Measurements from ENCODE around the gene CPNE9. TPM values are rescaled to one million over a fixed set of nuclear protein-coding genes. Genes with fewer than 3 reads are reported as not detected.
A peak's percentile ranks its signal among the peaks of the same experiment; 100 is the strongest.

The CPNE9 gene
- 0.04 TPM for polyA plus RNA-seq (2012; ENCODE audit: low read depth, missing spikeins)

- TF ChIP-seq TAF1 (IDR thresholded peaks at IDR 0.05; ENCODE audit: low read depth, low read length) (no peak), POU2F2 (IDR thresholded peaks at IDR 0.05; ENCODE audit: low read depth, low read length) (no peak), POLR2AphosphoS5 (IDR thresholded peaks at IDR 0.05; ENCODE audit: low read depth, low read length) (no peak), PAX5 (IDR thresholded peaks at IDR 0.05; ENCODE audit: insufficient read depth, low read length, severe bottlenecking) (no peak), SPI1 (IDR thresholded peaks at IDR 0.05; ENCODE audit: low read depth, low read length) (no peak), POLR2A (IDR thresholded peaks at IDR 0.05; ENCODE audit: low read depth, low read length) (no peak)
- DNase-seq (ENCODE audit: insufficient read length, low spot score) (peak; percentile 51), FAIRE-seq (no peak)
Observed at GRCh38 chr3:9703736-9704346, at the start of gene CPNE9. Gene CPNE9, plus strand, starts transcription at chr3:9703833. Its CDS starts 164 bp downstream, at chr3:9703997.

- DNase-seq (ENCODE audit: insufficient read length, low spot score) (no peak), FAIRE-seq (no peak)
- TF ChIP-seq POLR2A (IDR thresholded peaks at IDR 0.05; ENCODE audit: low read depth, low read length) (no peak), PAX5 (IDR thresholded peaks at IDR 0.05; ENCODE audit: insufficient read depth, low read length, severe bottlenecking) (no peak), TAF1 (IDR thresholded peaks at IDR 0.05; ENCODE audit: low read depth, low read length) (no peak), POU2F2 (IDR thresholded peaks at IDR 0.05; ENCODE audit: low read depth, low read length) (no peak), SPI1 (IDR thresholded peaks at IDR 0.05; ENCODE audit: low read depth, low read length) (no peak), POLR2AphosphoS5 (IDR thresholded peaks at IDR 0.05; ENCODE audit: low read depth, low read length) (no peak)
Observed at GRCh38 chr3:9659849-9660248, 43.8 kb upstream of the CPNE9 start.

- TF ChIP-seq SPI1 (IDR thresholded peaks at IDR 0.05; ENCODE audit: low read depth, low read length) (no peak), POU2F2 (IDR thresholded peaks at IDR 0.05; ENCODE audit: low read depth, low read length) (no peak)
- DNase-seq (ENCODE audit: insufficient read length, low spot score) = no peak
Observed at GRCh38 chr3:9660972-9661371, 42.7 kb upstream of the CPNE9 start.

GRCh38 chr3:9664119-9664751 lies 39.4 kb upstream of the CPNE9 start:
- TF ChIP-seq PAX5 (IDR thresholded peaks at IDR 0.05; ENCODE audit: insufficient read depth, low read length, severe bottlenecking) = no peak
- no peak for TF ChIP-seq SPI1 (IDR thresholded peaks at IDR 0.05; ENCODE audit: low read depth, low read length)
- TF ChIP-seq TAF1 (IDR thresholded peaks at IDR 0.05; ENCODE audit: low read depth, low read length) = no peak
- no peak for TF ChIP-seq POU2F2 (IDR thresholded peaks at IDR 0.05; ENCODE audit: low read depth, low read length)
- no peak for TF ChIP-seq POLR2A (IDR thresholded peaks at IDR 0.05; ENCODE audit: low read depth, low read length)
- no peak for TF ChIP-seq POLR2AphosphoS5 (IDR thresholded peaks at IDR 0.05; ENCODE audit: low read depth, low read length)
- FAIRE-seq (no peak), DNase-seq (ENCODE audit: insufficient read length, low spot score) (no peak)

More at GRCh38 chr3:9660972-9661371, 42.7 kb upstream of the CPNE9 start:
- no peak for FAIRE-seq

GRCh38 chr3:9666704-9667445 lies 36.8 kb upstream of the CPNE9 start:
- TF ChIP-seq POU2F2 (IDR thresholded peaks at IDR 0.05; ENCODE audit: low read depth, low read length) (no peak), PAX5 (IDR thresholded peaks at IDR 0.05; ENCODE audit: insufficient read depth, low read length, severe bottlenecking) (no peak), POLR2AphosphoS5 (IDR thresholded peaks at IDR 0.05; ENCODE audit: low read depth, low read length) (no peak), SPI1 (IDR thresholded peaks at IDR 0.05; ENCODE audit: low read depth, low read length) (no peak), POLR2A (IDR thresholded peaks at IDR 0.05; ENCODE audit: low read depth, low read length) (no peak), TAF1 (IDR thresholded peaks at IDR 0.05; ENCODE audit: low read depth, low read length) (no peak)
- no peak for DNase-seq (ENCODE audit: insufficient read length, low spot score)
- no peak for FAIRE-seq

GRCh38 chr3:9669277-9669676 lies 34.4 kb upstream of the CPNE9 start:
- FAIRE-seq (no peak), DNase-seq (ENCODE audit: insufficient read length, low spot score) (no peak)
- no peak for TF ChIP-seq SPI1 (IDR thresholded peaks at IDR 0.05; ENCODE audit: low read depth, low read length)
- no peak for TF ChIP-seq PAX5 (IDR thresholded peaks at IDR 0.05; ENCODE audit: insufficient read depth, low read length, severe bottlenecking)
- no peak for TF ChIP-seq POLR2AphosphoS5 (IDR thresholded peaks at IDR 0.05; ENCODE audit: low read depth, low read length)
- TF ChIP-seq POLR2A (IDR thresholded peaks at IDR 0.05; ENCODE audit: low read depth, low read length) = no peak
- no peak for TF ChIP-seq TAF1 (IDR thresholded peaks at IDR 0.05; ENCODE audit: low read depth, low read length)
- TF ChIP-seq POU2F2 (IDR thresholded peaks at IDR 0.05; ENCODE audit: low read depth, low read length) = no peak

GRCh38 chr3:9669720-9670432 lies 33.8 kb upstream of the CPNE9 start:
- TF ChIP-seq POLR2A (IDR thresholded peaks at IDR 0.05; ENCODE audit: low read depth, low read length) = no peak
- TF ChIP-seq TAF1 (IDR thresholded peaks at IDR 0.05; ENCODE audit: low read depth, low read length) = no peak
- no peak for TF ChIP-seq POU2F2 (IDR thresholded peaks at IDR 0.05; ENCODE audit: low read depth, low read length)
- TF ChIP-seq PAX5 (IDR thresholded peaks at IDR 0.05; ENCODE audit: insufficient read depth, low read length, severe bottlenecking) = no peak
- no peak for TF ChIP-seq SPI1 (IDR thresholded peaks at IDR 0.05; ENCODE audit: low read depth, low read length)
- no peak for TF ChIP-seq POLR2AphosphoS5 (IDR thresholded peaks at IDR 0.05; ENCODE audit: low read depth, low read length)
- no peak for FAIRE-seq
- no peak for DNase-seq (ENCODE audit: insufficient read length, low spot score)

GRCh38 chr3:9673082-9673481 lies 30.6 kb upstream of the CPNE9 start:
- TF ChIP-seq POU2F2 (IDR thresholded peaks at IDR 0.05; ENCODE audit: low read depth, low read length) = no peak
- no peak for FAIRE-seq
- no peak for DNase-seq (ENCODE audit: insufficient read length, low spot score)

GRCh38 chr3:9673752-9674151 lies 29.9 kb upstream of the CPNE9 start:
- TF ChIP-seq TAF1 (IDR thresholded peaks at IDR 0.05; ENCODE audit: low read depth, low read length) = no peak
- TF ChIP-seq POLR2AphosphoS5 (IDR thresholded peaks at IDR 0.05; ENCODE audit: low read depth, low read length) = no peak
- no peak for TF ChIP-seq PAX5 (IDR thresholded peaks at IDR 0.05; ENCODE audit: insufficient read depth, low read length, severe bottlenecking)
- TF ChIP-seq POU2F2 (IDR thresholded peaks at IDR 0.05; ENCODE audit: low read depth, low read length) = no peak
- no peak for TF ChIP-seq SPI1 (IDR thresholded peaks at IDR 0.05; ENCODE audit: low read depth, low read length)
- DNase-seq (ENCODE audit: insufficient read length, low spot score) (no peak), FAIRE-seq (no peak)
